HepG2 (cell line): ENCODE results near the gene IL17RC. TPM values are rescaled to one million over a fixed set of nuclear protein-coding genes. Genes with fewer than 3 reads are reported as not detected.

Experiments
- AHR ChIP-seq: IDR thresholded peaks from 2 replicates; pipeline ENCODE4 v1.6.1; 2018; ENCODE audit warnings: missing genetic modification reagents, missing compliant biosample characterization
- DNMT3B ChIP-seq: conservative IDR thresholded peaks from 2 replicates; pipeline ENCODE4 v1.6.1; 2016; ENCODE audit warnings: missing biosample characterization, control low read depth
- HDAC6 ChIP-seq: fragments of 200-600 bp; sonication (generic); IDR thresholded peaks from 2 replicates; pipeline ENCODE4 v1.7.0; 2017; ENCODE audit warnings: mild to moderate bottlenecking, antibody characterized with exemption, low read length, low read depth
- HNRNPUL1 ChIP-seq: fragments of 200-400 bp; formaldehyde crosslinking; IDR thresholded peaks from 2 replicates; pipeline ENCODE4 v1.6.1; 2017; ENCODE audit warnings: low read depth, mild to moderate bottlenecking, low read length, moderate library complexity
- HOXA5 ChIP-seq: sonication (generic); formaldehyde crosslinking; IDR thresholded peaks from 2 replicates; pipeline ENCODE4 v1.4.0; 2020; ENCODE audit warnings: missing genetic modification reagents
- KLF16 ChIP-seq, 2 experiments: sonication (generic) in 1 of 2; formaldehyde crosslinking in 1 of 2; IDR thresholded peaks; 2 replicates each; pipeline versions ENCODE4 v1.6.1 to v1.8.0; 2016 to 2023; ENCODE audit warnings: missing genetic modification reagents in 2 of 2, missing compliant biosample characterization in 1 of 2
- MAFF ChIP-seq: IDR thresholded peaks from 2 replicates; pipeline ENCODE4 v1.6.1; 2011; ENCODE audit warnings: low read depth, low read length, improper control_type of control experiment
- MEIS2 ChIP-seq: sonication (generic); formaldehyde crosslinking; IDR thresholded peaks from 2 replicates; pipeline ENCODE4 v1.9.0; 2021; ENCODE audit warnings: mild to moderate bottlenecking, missing genetic modification reagents
- PCBP2 ChIP-seq: fragments of 200-400 bp; formaldehyde crosslinking; optimal IDR thresholded peaks from 2 replicates; pipeline ENCODE3; 2018; ENCODE audit warnings: low read length, low read depth; ENCODE audit not compliant: poor library complexity, severe bottlenecking
- PITX1 ChIP-seq: sonication (generic); formaldehyde crosslinking; IDR thresholded peaks from 2 replicates; pipeline ENCODE4 v1.5.1; 2020; ENCODE audit warnings: mild to moderate bottlenecking, missing genetic modification reagents
- SIX1 ChIP-seq: sonication (generic); formaldehyde crosslinking; IDR thresholded peaks from 2 replicates; pipeline ENCODE4 v1.4.0; 2020; ENCODE audit warnings: missing genetic modification reagents, borderline replicate concordance
- SP1 ChIP-seq, 2 experiments: fragments of 450-650 bp in 1 of 2; sonication (generic) in 1 of 2; formaldehyde crosslinking in 1 of 2; IDR thresholded peaks; 2 replicates each; pipeline versions ENCODE4 v1.4.0 to v1.6.1; 2016 to 2020; ENCODE audit warnings: missing genetic modification reagents in 1 of 2
- ZBTB20 ChIP-seq: sonication (generic); formaldehyde crosslinking; IDR thresholded peaks from 2 replicates; pipeline ENCODE4 v1.8.1; 2023; ENCODE audit warnings: missing genetic modification reagents, low read depth, mild to moderate bottlenecking, borderline replicate concordance
- ZFP41 ChIP-seq: sonication (generic); formaldehyde crosslinking; IDR thresholded peaks from 2 replicates; pipeline ENCODE4 v1.4.0; 2020; ENCODE audit warnings: mild to moderate bottlenecking, missing genetic modification reagents, borderline replicate concordance
- ZNF136 ChIP-seq: sonication (generic); formaldehyde crosslinking; IDR thresholded peaks from 2 replicates; pipeline ENCODE4 v1.8.1; 2022; ENCODE audit warnings: low read depth, mild to moderate bottlenecking, moderate library complexity, missing genetic modification reagents
- ZNF264 ChIP-seq: sonication (generic); formaldehyde crosslinking; IDR thresholded peaks from 2 replicates; pipeline ENCODE4 v1.4.0; 2020; ENCODE audit warnings: missing genetic modification reagents
- ZNF460 ChIP-seq: sonication (generic); formaldehyde crosslinking; IDR thresholded peaks from 2 replicates; pipeline ENCODE4 v1.5.1; 2020; ENCODE audit warnings: missing genetic modification reagents, mild to moderate bottlenecking, borderline replicate concordance
- ZNF496 ChIP-seq: sonication (generic); formaldehyde crosslinking; IDR thresholded peaks from 2 replicates; pipeline ENCODE4 v1.8.1; 2023; ENCODE audit warnings: mild to moderate bottlenecking, moderate library complexity, missing genetic modification reagents; ENCODE audit not compliant: insufficient replicate concordance
- ZNF543 ChIP-seq: sonication (generic); formaldehyde crosslinking; IDR thresholded peaks from 2 replicates; pipeline ENCODE4 v1.4.0; 2020; ENCODE audit warnings: mild to moderate bottlenecking, missing genetic modification reagents
- ZNF547 ChIP-seq: sonication (generic); formaldehyde crosslinking; IDR thresholded peaks from 2 replicates; pipeline ENCODE4 v1.5.1; 2020; ENCODE audit warnings: mild to moderate bottlenecking, missing genetic modification reagents
- ZNF672 ChIP-seq: sonication (generic); formaldehyde crosslinking; IDR thresholded peaks from 2 replicates; pipeline ENCODE4 v1.8.1; 2022; ENCODE audit warnings: missing genetic modification reagents
- ZNF674 ChIP-seq: sonication (generic); formaldehyde crosslinking; IDR thresholded peaks from 2 replicates; pipeline ENCODE4 v1.5.0; 2020; ENCODE audit warnings: low read depth, mild to moderate bottlenecking, missing genetic modification reagents
- ZNF839 ChIP-seq: sonication (generic); formaldehyde crosslinking; IDR thresholded peaks from 2 replicates; pipeline ENCODE4 v1.4.0; 2020; ENCODE audit warnings: missing genetic modification reagents, mild to moderate bottlenecking, borderline replicate concordance
- polyA plus RNA-seq, 8 experiments: library from polyadenylated mRNA; depleted of rRNA in 3 of 8; stranded (reverse) in 7 of 8; unstranded in 1 of 8; fragments of >200 nt; fragmentation: Illumina TruSeq in 4 of 8; extraction: Trizol in 4 of 8; gene quantifications; 2 replicates each; pipeline versions ENCODE4 v1.2.1 to v1.2.3, GENCODE V29; 2011 to 2016; ENCODE audit warnings: low read depth in 4 of 8, missing spikeins in 1 of 8, mixed read lengths in 1 of 8; ENCODE audit not compliant: insufficient read depth in 1 of 8
- total RNA-seq, 5 experiments: library from RNA; depleted of rRNA; stranded (reverse); fragments of >200 nt; fragmentation: Illumina TruSeq; extraction: Trizol; gene quantifications; 2 replicates each; pipeline ENCODE4 v1.2.3, GENCODE V29; 2016; ENCODE audit warnings: low read depth in 1 of 5
- TF ChIP-seq, protein P1 (sequence below): sonication (generic); formaldehyde crosslinking; IDR thresholded peaks from 2 replicates; pipeline ENCODE4 v1.4.0; 2020; ENCODE audit warnings: missing genetic modification reagents
- TF ChIP-seq, protein P2 (sequence below): conservative IDR thresholded peaks from 2 replicates; pipeline ENCODE4 v1.6.1; 2018; ENCODE audit warnings: missing genetic modification reagents
- TF ChIP-seq, protein P3 (sequence below): sonication (generic); IDR thresholded peaks from 2 replicates; pipeline ENCODE4 v1.6.1; 2016; ENCODE audit warnings: low read depth, borderline replicate concordance

IL17RC gene
- total and polyA plus RNA-seq, 2 of the 13 experiments (the other 11 are each of a cell fraction or from before 2014, with no cell fraction given), result 20.7 to 24.0 TPM

- TF ChIP-seq, protein P1, sequence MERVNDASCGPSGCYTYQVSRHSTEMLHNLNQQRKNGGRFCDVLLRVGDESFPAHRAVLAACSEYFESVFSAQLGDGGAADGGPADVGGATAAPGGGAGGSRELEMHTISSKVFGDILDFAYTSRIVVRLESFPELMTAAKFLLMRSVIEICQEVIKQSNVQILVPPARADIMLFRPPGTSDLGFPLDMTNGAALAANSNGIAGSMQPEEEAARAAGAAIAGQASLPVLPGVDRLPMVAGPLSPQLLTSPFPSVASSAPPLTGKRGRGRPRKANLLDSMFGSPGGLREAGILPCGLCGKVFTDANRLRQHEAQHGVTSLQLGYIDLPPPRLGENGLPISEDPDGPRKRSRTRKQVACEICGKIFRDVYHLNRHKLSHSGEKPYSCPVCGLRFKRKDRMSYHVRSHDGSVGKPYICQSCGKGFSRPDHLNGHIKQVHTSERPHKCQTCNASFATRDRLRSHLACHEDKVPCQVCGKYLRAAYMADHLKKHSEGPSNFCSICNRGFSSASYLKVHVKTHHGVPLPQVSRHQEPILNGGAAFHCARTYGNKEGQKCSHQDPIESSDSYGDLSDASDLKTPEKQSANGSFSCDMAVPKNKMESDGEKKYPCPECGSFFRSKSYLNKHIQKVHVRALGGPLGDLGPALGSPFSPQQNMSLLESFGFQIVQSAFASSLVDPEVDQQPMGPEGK (CRISPR knock-in tag), result no peak
- TF ChIP-seq ZNF547 (CRISPR knock-in tag) (no peak), ZNF460 (CRISPR knock-in tag) (no peak), PITX1 (CRISPR knock-in tag) (peak; percentile 70; the same call in 1 of the 2 replicates), HNRNPUL1 (peak; percentile 100), ZNF496 (no peak), SP1 (IDR thresholded peaks at IDR 0.05) (no peak), SP1 (CRISPR knock-in tag; IDR thresholded peaks at IDR 0.05) (no peak), ZNF672 (no peak), MAFF (peak; percentile 55), PCBP2 (no peak), SIX1 (peak; percentile 38; the same call in 1 of the 2 replicates), AHR (CRISPR knock-in tag) (no peak; the same call in 1 of the 2 replicates), DNMT3B (CRISPR knock-in tag) (0 out of 2 replicates have a peak, but pooled peaks have one; percentile 52), ZBTB20 (CRISPR knock-in tag) (no peak; the same call in none of the 2 replicates), ZNF264 (CRISPR knock-in tag) (0 out of 2 replicates have a peak, but pooled peaks have one; percentile 16), MEIS2 (peak; percentile 92), ZNF543 (CRISPR knock-in tag) (peak; percentile 56; the same call in 1 of the 2 replicates), HOXA5 (peak; percentile 71), ZNF674 (CRISPR knock-in tag) (no peak), ZNF839 (CRISPR knock-in tag) (no peak), ZNF136 (CRISPR knock-in tag) (no peak), HDAC6 (no peak), ZFP41 (CRISPR knock-in tag) (no peak), KLF16 (CRISPR knock-in tag; IDR thresholded peaks at IDR 0.05) (no peak)
- TF ChIP-seq, protein P2, sequence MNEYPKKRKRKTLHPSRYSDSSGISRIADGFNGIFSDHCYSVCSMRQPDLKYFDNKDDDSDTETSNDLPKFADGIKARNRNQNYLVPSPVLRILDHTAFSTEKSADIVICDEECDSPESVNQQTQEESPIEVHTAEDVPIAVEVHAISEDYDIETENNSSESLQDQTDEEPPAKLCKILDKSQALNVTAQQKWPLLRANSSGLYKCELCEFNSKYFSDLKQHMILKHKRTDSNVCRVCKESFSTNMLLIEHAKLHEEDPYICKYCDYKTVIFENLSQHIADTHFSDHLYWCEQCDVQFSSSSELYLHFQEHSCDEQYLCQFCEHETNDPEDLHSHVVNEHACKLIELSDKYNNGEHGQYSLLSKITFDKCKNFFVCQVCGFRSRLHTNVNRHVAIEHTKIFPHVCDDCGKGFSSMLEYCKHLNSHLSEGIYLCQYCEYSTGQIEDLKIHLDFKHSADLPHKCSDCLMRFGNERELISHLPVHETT (CRISPR knock-in tag), result no peak; the same call in 1 of the 2 replicates
- TF ChIP-seq, protein P3, sequence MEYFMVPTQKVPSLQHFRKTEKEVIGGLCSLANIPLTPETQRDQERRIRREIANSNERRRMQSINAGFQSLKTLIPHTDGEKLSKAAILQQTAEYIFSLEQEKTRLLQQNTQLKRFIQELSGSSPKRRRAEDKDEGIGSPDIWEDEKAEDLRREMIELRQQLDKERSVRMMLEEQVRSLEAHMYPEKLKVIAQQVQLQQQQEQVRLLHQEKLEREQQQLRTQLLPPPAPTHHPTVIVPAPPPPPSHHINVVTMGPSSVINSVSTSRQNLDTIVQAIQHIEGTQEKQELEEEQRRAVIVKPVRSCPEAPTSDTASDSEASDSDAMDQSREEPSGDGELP, result peak; percentile 65; the same call in 1 of the 2 replicates
Measured at GRCh38 chr3:9897408-9898372, 19.2 kb upstream of the IL17RC start (continued).
